Measurements from ENCODE around the gene KCNH8. TPM values are rescaled to one million over a fixed set of nuclear protein-coding genes. Genes with fewer than 3 reads are reported as not detected.

KCNH8 gene
- total and polyA plus RNA-seq, 2 of the 4 experiments (the other 2 are of a cell fraction) = not detected

- dilution Hi-C loops (cut with HindIII; ENCODE audit: low sequenced_read_pairs, unreplicated experiment) = no loop called here
- POLR2A ChIA-PET (ENCODE audit: unreplicated experiment) = no interaction called here
- CTCF ChIA-PET = no interaction called here
Measured at GRCh38 chr3:19202303-19202702, 54.0 kb downstream of the KCNH8 start.

More at GRCh38 chr3:19202303-19202702, 54.0 kb downstream of the KCNH8 start:
- peaks cover 4% of the 10 kb centered on the region for H3K9me3 ChIP-seq (ENCODE audit: control insufficient read depth, insufficient read depth, low read length)
- H3K14ac ChIP-seq (replicated peaks; ENCODE audit: low read depth, low read length) = no peak overlapping the region
- no peak overlapping the region for H2BK5ac ChIP-seq (ENCODE audit: low read depth, low read length, poor library complexity, severe bottlenecking)
- no peak overlapping the region for H4K91ac ChIP-seq (ENCODE audit: insufficient read depth, low read depth, low read length)
- H2BK15ac ChIP-seq (ENCODE audit: low read depth, low read length) = no peak overlapping the region
- no peaks in the 10 kb centered on the region for H3K27me3 ChIP-seq (ENCODE audit: control insufficient read depth, insufficient read depth, low read length)
- DNase-seq (no peak), ATAC-seq (ENCODE audit: low read depth) (no peak)
- H2AFZ ChIP-seq (replicated peaks; ENCODE audit: low read length, poor library complexity) = no peak overlapping the region
- H3K4me1 ChIP-seq (ENCODE audit: control insufficient read depth, insufficient read depth, low read length) = no peaks in the 10 kb centered on the region
- no peaks in the 10 kb centered on the region for H4K20me1 ChIP-seq (ENCODE audit: insufficient read depth, low read length)
- H3K27ac ChIP-seq (ENCODE audit: insufficient read depth, low read length) = no peak overlapping the region
- H2AK5ac ChIP-seq (ENCODE audit: low read depth, low read length) = no peak overlapping the region
- intact Hi-C loops (cut with micrococcal nuclease) (no loop called here), in situ Hi-C loops (cut with MboI; ENCODE audit: low sequenced_read_pairs) (no loop called here)
- BruUV-seq (replicated peaks) = no TSS peak
- no CpG with 5 or more reads among the region's 2 CpGs for WGBS, 2 experiments (ENCODE audit: extremely low coverage in 2 of 2, insufficient read length in 1 of 2)
- H4K8ac ChIP-seq (ENCODE audit: low read depth in 2 of 2, low read length in 2 of 2) = no peak overlapping the region
- no peaks in the 10 kb centered on the region for H3K9me1 ChIP-seq (ENCODE audit: insufficient read depth, low read length)
- H3K36me3 ChIP-seq (ENCODE audit: control insufficient read depth, insufficient read depth, low read length) = no peaks in the 10 kb centered on the region
- H3K4me3 ChIP-seq (ENCODE audit: insufficient read depth, low read depth, low read length) = no peak overlapping the region
- no peak overlapping the region for H2BK120ac ChIP-seq (ENCODE audit: low read depth, low read length)
- H3K9ac ChIP-seq (ENCODE audit: low read depth, low read length) = no peak overlapping the region
- H3K79me1 ChIP-seq (ENCODE audit: low read depth in 1 of 2, low read length in 2 of 2) = no peaks in the 10 kb centered on the region
- H3K18ac ChIP-seq (ENCODE audit: low read depth, low read length) = no peak overlapping the region
- TF ChIP-seq MAFK (IDR thresholded peaks at IDR 0.05; ENCODE audit: low read depth, low read length) (no peak), ELK1 (IDR thresholded peaks at IDR 0.05; ENCODE audit: borderline replicate concordance, low read depth, low read length) (no peak), FOS (IDR thresholded peaks at IDR 0.05; ENCODE audit: low read depth, low read length) (no peak)
- H3K56ac ChIP-seq (ENCODE audit: extremely low read depth, insufficient read depth, low read length) = no peak overlapping the region
- no peak overlapping the region for H3K4ac ChIP-seq (ENCODE audit: low read depth, low read length)
- no peak overlapping the region for H2BK20ac ChIP-seq (ENCODE audit: low read depth, low read length)
- no peak overlapping the region for H3K23ac ChIP-seq (ENCODE audit: low read depth, low read length)
- H2AK9ac ChIP-seq (replicated peaks; ENCODE audit: low read depth, low read length, poor library complexity) = no peak overlapping the region
- H3K4me2 ChIP-seq (ENCODE audit: low read depth, low read length) = no peak overlapping the region
- no peak overlapping the region for H4K5ac ChIP-seq (ENCODE audit: low read depth, low read length)
